C4-2B (cell line): Measurements from ENCODE around the gene DGKE.

ENCODE experiments used
- ZFX ChIP-seq: fragments of 450-650 bp; IDR thresholded peaks from 2 replicates; pipeline ENCODE4 v1.6.1; 2017
- TF ChIP-seq, protein P1 (sequence below): fragments of 450-650 bp; conservative IDR thresholded peaks from 2 replicates; pipeline ENCODE4 v1.5.1; 2017; ENCODE audit warnings: mild to moderate bottlenecking

DNA sequence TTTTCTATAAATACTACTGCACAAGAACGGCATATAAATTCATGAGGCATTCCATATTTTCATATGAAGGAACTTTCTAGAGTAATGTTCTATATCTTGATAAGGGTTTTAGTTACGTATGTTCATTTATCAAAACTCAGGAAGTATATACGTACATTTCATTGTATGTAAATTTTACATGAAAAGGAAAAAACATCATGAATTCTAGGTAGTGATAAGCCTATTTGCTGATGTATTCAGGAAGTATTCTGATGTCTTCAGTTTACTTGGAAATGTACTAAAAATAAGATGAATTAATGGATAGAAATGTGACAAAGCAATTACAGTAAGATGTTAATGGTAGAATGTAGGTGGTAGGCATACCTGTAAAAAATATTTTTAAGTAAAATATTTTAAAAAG is 4.7 kb downstream of the DGKE start:
- TF ChIP-seq, protein P1, sequence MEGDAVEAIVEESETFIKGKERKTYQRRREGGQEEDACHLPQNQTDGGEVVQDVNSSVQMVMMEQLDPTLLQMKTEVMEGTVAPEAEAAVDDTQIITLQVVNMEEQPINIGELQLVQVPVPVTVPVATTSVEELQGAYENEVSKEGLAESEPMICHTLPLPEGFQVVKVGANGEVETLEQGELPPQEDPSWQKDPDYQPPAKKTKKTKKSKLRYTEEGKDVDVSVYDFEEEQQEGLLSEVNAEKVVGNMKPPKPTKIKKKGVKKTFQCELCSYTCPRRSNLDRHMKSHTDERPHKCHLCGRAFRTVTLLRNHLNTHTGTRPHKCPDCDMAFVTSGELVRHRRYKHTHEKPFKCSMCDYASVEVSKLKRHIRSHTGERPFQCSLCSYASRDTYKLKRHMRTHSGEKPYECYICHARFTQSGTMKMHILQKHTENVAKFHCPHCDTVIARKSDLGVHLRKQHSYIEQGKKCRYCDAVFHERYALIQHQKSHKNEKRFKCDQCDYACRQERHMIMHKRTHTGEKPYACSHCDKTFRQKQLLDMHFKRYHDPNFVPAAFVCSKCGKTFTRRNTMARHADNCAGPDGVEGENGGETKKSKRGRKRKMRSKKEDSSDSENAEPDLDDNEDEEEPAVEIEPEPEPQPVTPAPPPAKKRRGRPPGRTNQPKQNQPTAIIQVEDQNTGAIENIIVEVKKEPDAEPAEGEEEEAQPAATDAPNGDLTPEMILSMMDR, result no peak
- TF ChIP-seq ZFX, result no peak
